Measurements from ENCODE around the gene TNFSF13B. TPM values are rescaled to one million over a fixed set of nuclear protein-coding genes. Genes with fewer than 3 reads are reported as not detected.

TNFSF13B gene
- total and polyA plus RNA-seq, 2 donors (not counting 1 experiment from before 2014, with no cell fraction given): 2.0 to 4.7 TPM

GRCh38 chr13:108268466-108269112 is 929 bp upstream of the TNFSF13B start:
- ATAC-seq (ENCODE audit: low read depth): no peak
- whole genome bisulfite sequencing (ENCODE audit: insufficient coverage): no CpG with 5 or more reads among the region's 4 CpGs
- H3K4me1 Mint-ChIP-seq: peaks cover 51% of the 10 kb centered on the region
- intact Hi-C loops (cut with micrococcal nuclease): loop anchor here (2.0 kb wide), 1 partner anchor 50 kb away; the partner anchor contains the start of gene ABHD13
- Histone ChIP-seq H3K36me3 (replicated peaks in 1 of 2; ENCODE audit: control extremely low read depth in 1 of 2, control insufficient read depth in 1 of 2, extremely low read depth in 1 of 2, insufficient read depth in 2 of 2, low read length in 1 of 2) (no peaks in the 10 kb centered on the region), H3K4me3 (ENCODE audit: control extremely low read depth in 1 of 5, extremely low read depth in 1 of 5, insufficient read depth in 1 of 5, low read depth in 2 of 5, low read length in 4 of 5) (no peak overlapping the region), H3K27me3 (replicated peaks in 1 of 4; ENCODE audit: control extremely low read depth in 1 of 4, control insufficient read depth in 3 of 4, insufficient read depth in 4 of 4, low read length in 3 of 4) (no peaks in the 10 kb centered on the region), H3K27ac (ENCODE audit: low read length in 2 of 2) (peak overlapping the region; percentile 61 to 83), H3K4me1 (ENCODE audit: control insufficient read depth in 2 of 2, insufficient read depth in 2 of 2, low read length in 2 of 2) (peaks cover 37 to 44% of the 10 kb centered on the region in 2 donors), H3K9me3 (ENCODE audit: control extremely low read depth in 1 of 3, control insufficient read depth in 2 of 3, insufficient read depth in 1 of 3, low read length in 2 of 3) (peaks cover 0 to 3% (median 0%) of the 10 kb centered on the region in 3 donors), H3K79me2 (ENCODE audit: control insufficient read depth, insufficient read depth, low read length) (no peaks in the 10 kb centered on the region), H4K20me1 (ENCODE audit: control insufficient read depth, insufficient read depth, low read length, poor library complexity, severe bottlenecking) (no peaks in the 10 kb centered on the region), H2AFZ (ENCODE audit: insufficient read depth, low read depth, low read length, poor library complexity, severe bottlenecking) (peak overlapping the region; percentile 85), H3K4me2 (replicated peaks; ENCODE audit: low read depth, low read length, poor library complexity, severe bottlenecking) (peak overlapping the region; percentile 86), H3K9ac (ENCODE audit: low read length) (no peak overlapping the region)
- H3K9me3 Mint-ChIP-seq (ENCODE audit: insufficient read depth): peaks cover 2% of the 10 kb centered on the region
- POLR2A ChIA-PET: interaction anchor here (0.8 kb wide), 1 partner anchor 53 kb away, joined by 3 read pairs; the partner anchor contains the start of gene LIG4
- no peak for TF ChIP-seq CTCF (IDR thresholded peaks at IDR 0.05)
- no peak for TF ChIP-seq EZH2 (IDR thresholded peaks at IDR 0.05; ENCODE audit: borderline replicate concordance, insufficient read depth, low read depth, low read length, poor library complexity, severe bottlenecking)
- DNase-seq: peak; percentile 16
- H3K27ac Mint-ChIP-seq: peak overlapping the region; percentile 87
- CTCF ChIA-PET: interaction anchor here (0.9 to 1.4 kb wide), 3 partner anchors 40 to 56 kb away, joined by 3 to 4 read pairs (median 3); no protein-coding TSS in a partner anchor
- H3K27me3 Mint-ChIP-seq: no peaks in the 10 kb centered on the region
- H3K4me3 Mint-ChIP-seq: peak overlapping the region; percentile 24

GRCh38 chr13:108270442-108270841 is 924 bp downstream of the TNFSF13B start:
- Mint-ChIP-seq H3K27me3 (no peaks in the 10 kb centered on the region), H3K27ac (peak overlapping the region; percentile 83), H3K4me3 (peak overlapping the region; percentile 86), H3K9me3 (ENCODE audit: insufficient read depth) (peaks cover 2% of the 10 kb centered on the region), H3K4me1 (peaks cover 51% of the 10 kb centered on the region)
- H3K27ac ChIP-seq (ENCODE audit: low read length in 2 of 2): peak overlapping the region; percentile 61 to 83
- POLR2A ChIA-PET: no interaction called here
- peak overlapping the region; percentile 85 for H2AFZ ChIP-seq (ENCODE audit: insufficient read depth, low read depth, low read length, poor library complexity, severe bottlenecking)
- CTCF ChIA-PET: interaction anchor here (0.8 to 1.5 kb wide), 4 partner anchors 19 to 52 kb away, joined by 3 to 5 read pairs (median 3); no protein-coding TSS in a partner anchor
- H3K27me3 ChIP-seq (replicated peaks in 1 of 4; ENCODE audit: control extremely low read depth in 1 of 4, control insufficient read depth in 3 of 4, insufficient read depth in 4 of 4, low read length in 3 of 4): no peaks in the 10 kb centered on the region
- H3K36me3 ChIP-seq (replicated peaks in 1 of 2; ENCODE audit: control extremely low read depth in 1 of 2, control insufficient read depth in 1 of 2, extremely low read depth in 1 of 2, insufficient read depth in 2 of 2, low read length in 1 of 2): no peaks in the 10 kb centered on the region
- 0% methylated on average over 2 of the region's 3 CpGs for WGBS (ENCODE audit: insufficient coverage)
- TF ChIP-seq EZH2 (IDR thresholded peaks at IDR 0.05; ENCODE audit: borderline replicate concordance, insufficient read depth, low read depth, low read length, poor library complexity, severe bottlenecking) (no peak), CTCF (IDR thresholded peaks at IDR 0.05) (no peak)
- H3K4me1 ChIP-seq (ENCODE audit: control insufficient read depth in 2 of 2, insufficient read depth in 2 of 2, low read length in 2 of 2): peaks cover 37 to 44% of the 10 kb centered on the region in 2 donors
- peaks cover 0 to 3% (median 0%) of the 10 kb centered on the region in 3 donors for H3K9me3 ChIP-seq (ENCODE audit: control extremely low read depth in 1 of 3, control insufficient read depth in 2 of 3, insufficient read depth in 1 of 3, low read length in 2 of 3)
- H3K4me3 ChIP-seq (ENCODE audit: control extremely low read depth in 1 of 5, extremely low read depth in 1 of 5, insufficient read depth in 1 of 5, low read depth in 2 of 5, low read length in 4 of 5): peak overlapping the region; percentile 45 to 74 (median 64)
- H3K79me2 ChIP-seq (ENCODE audit: control insufficient read depth, insufficient read depth, low read length): no peaks in the 10 kb centered on the region
- peak overlapping the region; percentile 86 for H3K4me2 ChIP-seq (replicated peaks; ENCODE audit: low read depth, low read length, poor library complexity, severe bottlenecking)
- H4K20me1 ChIP-seq (ENCODE audit: control insufficient read depth, insufficient read depth, low read length, poor library complexity, severe bottlenecking): no peaks in the 10 kb centered on the region
- ATAC-seq (ENCODE audit: low read depth): no peak
- peak overlapping the region; percentile 73 for H3K9ac ChIP-seq (ENCODE audit: low read length)
- intact Hi-C loops (cut with micrococcal nuclease): no loop called here
- no peak for DNase-seq
